ENCODE results near the gene CNP. TPM values are rescaled to one million over a fixed set of nuclear protein-coding genes. Genes with fewer than 3 reads are reported as not detected.

Gene CNP
- total and polyA plus RNA-seq, 10 of the 15 experiments (the other 5 are each of a cell fraction or from before 2014, with no cell fraction given) = 1.8 to 60.7 (median 31.4) TPM

GRCh38 chr17:42001729-42002128 is 35.1 kb downstream of the CNP start:
- 97% methylated on average over 2 of the region's 2 CpGs for WGBS (ENCODE audit: insufficient coverage, insufficient replicate concordance, low lambda C conversion rate, missing lambda C conversion rate)
- no peaks in the 10 kb centered on the region; the same call in 1 of the 2 replicates for H4K20me1 ChIP-seq (ENCODE audit: control insufficient read depth, insufficient read depth)

GRCh38 chr17:42002175-42002791 is 35.7 kb downstream of the CNP start:
- SMC1A ChIA-PET (ENCODE audit: uncharacterized antibody, unreplicated experiment) = interaction anchor here (1.3 kb wide), 1 partner anchor 40 kb away, joined by 4 read pairs; no protein-coding TSS in a partner anchor
- intact Hi-C loops (cut with micrococcal nuclease; ENCODE audit: unreplicated experiment) = no loop called here

More at GRCh38 chr17:42001729-42002128, 35.1 kb downstream of the CNP start:
- peaks cover 21 to 50% of the 10 kb centered on the region in 2 experiments for H3K36me3 ChIP-seq (ENCODE audit: control insufficient read depth in 2 of 2, insufficient read depth in 2 of 2, low read length in 1 of 2)
- CTCF ChIA-PET = interaction anchor here (2.0 kb wide), 1 partner anchor 18 kb away, joined by 7 read pairs; the partner anchor contains the start of gene NKIRAS2
- ATAC-seq (no peak), DNase-seq (ENCODE audit: low read depth, low spot score) (no peak), FAIRE-seq (no peak)
- intact Hi-C loops (cut with micrococcal nuclease; ENCODE audit: unreplicated experiment) (no loop called here), in situ Hi-C loops (cut with MboI) (loop anchor here (25.0 kb wide), 1 partner anchor 1211 kb away; the partner anchor contains the start of gene TMEM106A)
- H3K27ac ChIP-seq (ENCODE audit: control insufficient read depth, insufficient read depth) = no peak overlapping the region
- no peaks in the 10 kb centered on the region for H3K9me3 ChIP-seq (replicated peaks; ENCODE audit: control insufficient read depth, insufficient read depth, low read length)
- SMC1A ChIA-PET (ENCODE audit: uncharacterized antibody, unreplicated experiment) = no interaction called here
- TF ChIP-seq CHD1 (IDR thresholded peaks at IDR 0.05; ENCODE audit: low read depth, low read length) = no peak
- TF ChIP-seq MYC (IDR thresholded peaks at IDR 0.05; ENCODE audit: insufficient read depth, insufficient read length, insufficient replicate concordance, low read length, severe bottlenecking) = no peak
- no peak for TF ChIP-seq NFYA (IDR thresholded peaks at IDR 0.05; ENCODE audit: borderline replicate concordance, low read depth, low read length)
- TF ChIP-seq RFX5 (IDR thresholded peaks at IDR 0.05; ENCODE audit: low read depth, low read length) = no peak
- no TSS peak for BruUV-seq (replicated peaks)
- H2AFZ ChIP-seq (ENCODE audit: control insufficient read depth, low read depth, low read length) = no peak overlapping the region
- H3K27me3 ChIP-seq (replicated peaks in 1 of 2; ENCODE audit: control insufficient read depth in 2 of 2, insufficient read depth in 2 of 2, low read length in 1 of 2) = no peaks in the 10 kb centered on the region
- no peak overlapping the region for H3K4me3 ChIP-seq
- H3K79me2 ChIP-seq (ENCODE audit: control insufficient read depth, insufficient read depth, low read length) = peaks cover 37% of the 10 kb centered on the region
- no peak overlapping the region for H3K9ac ChIP-seq (ENCODE audit: control insufficient read depth, insufficient read depth, low read length)
- POLR2A ChIA-PET = no interaction called here
- no peak overlapping the region for H3K4me2 ChIP-seq (ENCODE audit: control insufficient read depth, insufficient read depth)
- RAD21 ChIA-PET (ENCODE audit: unreplicated experiment) = no interaction called here
- H3K4me1 ChIP-seq (ENCODE audit: control insufficient read depth, insufficient read depth, low read length) = peaks cover 12% of the 10 kb centered on the region

More at GRCh38 chr17:42002175-42002791, 35.7 kb downstream of the CNP start:
- peaks cover 42% of the 10 kb centered on the region for H3K79me2 ChIP-seq (ENCODE audit: control insufficient read depth, insufficient read depth, low read length)
- ChIA-PET CTCF (interaction anchor here (1.0 to 2.3 kb wide), 4 partner anchors 11 to 23 kb away, joined by 5 to 7 read pairs (median 6); partner anchors contain the start of genes DNAJC7 and NKIRAS2), POLR2A (interaction anchor here (1.0 to 1.1 kb wide), 2 partner anchors 14 to 72 kb away, joined by 3 to 4 read pairs; partner anchors contain the start of gene ODAD4), RAD21 (ENCODE audit: unreplicated experiment) (no interaction called here)
- no peaks in the 10 kb centered on the region; the same call in 1 of the 2 replicates for H4K20me1 ChIP-seq (ENCODE audit: control insufficient read depth, insufficient read depth)
- no peak overlapping the region for H3K4me2 ChIP-seq (ENCODE audit: control insufficient read depth, insufficient read depth)
- peaks cover 7% of the 10 kb centered on the region for H3K4me1 ChIP-seq (ENCODE audit: control insufficient read depth, insufficient read depth, low read length)
- BruUV-seq (replicated peaks) = TSS peak; percentile 14
- in situ Hi-C loops (cut with MboI) = loop anchor here (25.0 kb wide), 1 partner anchor 1210 kb away; the partner anchor contains the start of gene TMEM106A
- DNase-seq (ENCODE audit: low read depth, low spot score) (no peak), ATAC-seq (no peak), FAIRE-seq (no peak)
- no peak for TF ChIP-seq MAX (IDR thresholded peaks at IDR 0.05; ENCODE audit: low read depth, low read length)
- TF ChIP-seq MYC (IDR thresholded peaks at IDR 0.05; ENCODE audit: insufficient read depth, insufficient read length, insufficient replicate concordance, low read length, severe bottlenecking) = no peak
- TF ChIP-seq ZBED1 (IDR thresholded peaks at IDR 0.05; ENCODE audit: borderline replicate concordance) = no peak
- TF ChIP-seq WRNIP1 (IDR thresholded peaks at IDR 0.05; ENCODE audit: borderline replicate concordance, low read depth, low read length) = no peak
- no peak for TF ChIP-seq SUPT20H (IDR thresholded peaks at IDR 0.05; ENCODE audit: borderline replicate concordance, control insufficient read depth, low read depth, low read length)
- TF ChIP-seq, protein P1, sequence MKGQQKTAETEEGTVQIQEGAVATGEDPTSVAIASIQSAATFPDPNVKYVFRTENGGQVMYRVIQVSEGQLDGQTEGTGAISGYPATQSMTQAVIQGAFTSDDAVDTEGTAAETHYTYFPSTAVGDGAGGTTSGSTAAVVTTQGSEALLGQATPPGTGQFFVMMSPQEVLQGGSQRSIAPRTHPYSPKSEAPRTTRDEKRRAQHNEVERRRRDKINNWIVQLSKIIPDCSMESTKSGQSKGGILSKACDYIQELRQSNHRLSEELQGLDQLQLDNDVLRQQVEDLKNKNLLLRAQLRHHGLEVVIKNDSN (IDR thresholded peaks at IDR 0.05; ENCODE audit: borderline replicate concordance, extremely low read length, insufficient read depth, low read depth, low read length) = no peak
- no peak for TF ChIP-seq GABPA (IDR thresholded peaks at IDR 0.05; ENCODE audit: low read depth)
- TF ChIP-seq SMAD5 (IDR thresholded peaks at IDR 0.05; ENCODE audit: low read depth) = no peak
- H3K9ac ChIP-seq (ENCODE audit: control insufficient read depth, insufficient read depth, low read length) = no peak overlapping the region
- 75% methylated on average over 7 of the region's 7 CpGs for WGBS (ENCODE audit: insufficient coverage, insufficient replicate concordance, low lambda C conversion rate, missing lambda C conversion rate)
- no peaks in the 10 kb centered on the region for H3K9me3 ChIP-seq (replicated peaks; ENCODE audit: control insufficient read depth, insufficient read depth, low read length)
- H3K27me3 ChIP-seq (replicated peaks in 1 of 2; ENCODE audit: control insufficient read depth in 2 of 2, insufficient read depth in 2 of 2, low read length in 1 of 2) = no peaks in the 10 kb centered on the region
- H3K36me3 ChIP-seq (ENCODE audit: control insufficient read depth in 2 of 2, insufficient read depth in 2 of 2, low read length in 1 of 2) = peaks cover 16 to 53% of the 10 kb centered on the region in 2 experiments
- H3K27ac ChIP-seq (ENCODE audit: control insufficient read depth, insufficient read depth) = no peak overlapping the region
- H2AFZ ChIP-seq (ENCODE audit: control insufficient read depth, low read depth, low read length) = no peak overlapping the region
- H3K4me3 ChIP-seq = no peak overlapping the region
